ACHN (cell line): ENCODE results near the gene DOCK2.
A peak's percentile ranks its signal among the peaks of the same experiment; 100 is the strongest.
"Not testable (repeated sequence)": the region's sequence is repeated elsewhere in the genome, so short reads cannot be mapped to it uniquely, and the experiment has no call there.

Source experiments
- DNase-seq: peaks from one replicate; pipeline ENCODE4 v3.0.0-alpha.2; 2015
- in situ Hi-C: cut with HindIII; loops from 2 replicates; pipeline ENCODE4 v1.10.0; 2017; ENCODE audit warnings: low sequenced_read_pairs, low pct_ligation_motif_present, low pct_unique_long_range_greater_than_20kb

DOCK2 gene

DNA sequence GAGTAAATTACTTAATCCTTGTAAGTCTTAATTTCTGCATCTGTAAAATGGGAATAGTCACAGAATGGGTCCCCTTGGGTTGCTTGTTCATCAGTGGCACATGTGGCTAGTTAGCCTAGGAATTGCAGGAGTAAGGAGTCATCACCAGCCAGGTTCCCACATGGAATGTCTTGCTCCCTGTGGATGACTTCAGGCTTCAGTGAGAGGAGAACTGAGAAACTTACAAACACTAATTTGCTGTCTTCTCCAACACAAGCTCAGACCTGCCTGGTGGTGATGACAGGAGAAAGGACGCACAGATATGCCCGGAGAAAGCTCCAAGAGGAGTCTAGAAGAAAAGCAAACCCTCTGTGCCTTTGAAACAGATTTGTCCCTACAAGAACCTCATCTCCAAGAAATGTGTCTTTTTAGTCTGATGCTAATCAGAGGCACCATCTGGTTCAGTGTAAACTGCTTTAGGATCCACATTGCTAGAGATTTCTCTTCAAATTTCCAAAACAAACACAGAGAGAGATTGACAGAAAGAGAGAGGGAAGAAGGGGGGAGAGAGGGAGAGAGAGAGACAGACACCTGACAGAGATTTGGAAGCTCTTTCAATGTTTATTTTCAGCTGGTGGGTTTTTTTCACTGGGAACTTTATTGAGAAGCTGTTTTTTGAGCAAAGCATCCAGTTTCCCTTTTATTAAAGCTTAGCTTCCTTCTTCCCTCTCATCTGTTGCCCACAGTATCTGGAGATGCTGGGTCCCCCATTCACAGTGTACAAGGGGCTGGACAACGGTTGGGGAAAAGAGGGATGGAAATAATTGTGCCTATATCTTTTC, 128.3 kb downstream of the DOCK2 start:
- in situ Hi-C loops, result no loop called here
- DNase-seq, result no peak

DNA sequence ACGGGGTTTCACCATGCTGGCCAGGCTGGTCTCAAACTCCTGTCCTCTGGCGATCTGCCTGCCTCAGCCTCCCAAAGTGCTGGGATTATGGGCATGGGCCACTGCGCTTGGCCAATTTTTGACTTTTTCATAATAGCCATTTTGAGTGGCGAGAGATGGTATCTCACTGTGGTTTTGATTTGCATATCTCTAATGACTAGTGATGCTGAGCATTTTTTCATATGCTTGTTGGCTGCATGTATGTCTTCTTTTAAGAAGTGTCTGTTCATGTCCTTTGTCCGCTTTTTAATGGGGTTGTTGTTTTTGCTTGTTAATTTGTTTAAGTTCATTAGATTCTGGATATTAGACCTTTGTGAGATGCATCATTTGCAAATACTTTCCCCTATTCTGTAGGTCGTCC, 129.9 kb downstream of the DOCK2 start:
- in situ Hi-C loops, DNase-seq: not testable (repeated sequence)

DNA sequence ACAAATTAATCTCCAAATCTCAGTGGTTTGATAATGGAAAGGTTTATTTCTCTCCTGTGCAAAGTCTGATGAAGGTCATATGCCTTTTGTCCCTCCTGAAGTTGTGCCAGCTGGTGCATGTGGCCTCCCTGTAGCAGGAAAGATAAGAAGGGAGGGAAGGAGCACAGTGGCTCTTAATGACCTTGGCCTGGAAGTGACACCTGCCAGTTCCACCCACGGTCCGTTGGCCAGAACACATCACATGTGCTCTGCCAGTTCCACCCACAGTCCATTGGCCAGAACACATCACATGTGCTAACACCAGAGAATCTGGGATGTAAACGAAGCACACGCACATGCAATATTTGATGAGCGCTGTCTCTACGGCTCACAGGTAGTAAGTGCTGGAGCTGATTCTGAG, 130.9 kb downstream of the DOCK2 start:
- in situ Hi-C loops, result no loop called here
- no peak for DNase-seq

DNA sequence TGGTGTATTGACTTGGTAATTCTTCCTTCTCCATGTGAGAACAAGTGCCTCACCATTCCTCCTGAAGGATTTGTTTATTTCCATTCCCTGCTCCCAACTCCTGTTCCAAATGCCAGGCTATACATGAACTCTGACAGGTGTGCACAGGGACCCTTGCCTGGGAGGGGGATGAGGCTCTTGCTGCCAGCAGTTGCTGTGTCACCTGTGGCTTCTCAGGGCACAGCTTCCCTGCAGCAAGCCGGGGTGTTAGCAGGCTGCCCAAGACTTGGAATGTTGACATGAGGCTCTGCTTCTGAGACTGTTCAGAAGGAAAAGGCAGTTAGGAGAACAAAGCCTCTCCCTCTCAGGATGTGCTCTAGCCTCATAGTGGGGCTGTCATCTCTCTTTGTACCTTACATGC, 131.3 kb downstream of the DOCK2 start:
- in situ Hi-C loops, result no loop called here
- DNase-seq, result no peak

DNA sequence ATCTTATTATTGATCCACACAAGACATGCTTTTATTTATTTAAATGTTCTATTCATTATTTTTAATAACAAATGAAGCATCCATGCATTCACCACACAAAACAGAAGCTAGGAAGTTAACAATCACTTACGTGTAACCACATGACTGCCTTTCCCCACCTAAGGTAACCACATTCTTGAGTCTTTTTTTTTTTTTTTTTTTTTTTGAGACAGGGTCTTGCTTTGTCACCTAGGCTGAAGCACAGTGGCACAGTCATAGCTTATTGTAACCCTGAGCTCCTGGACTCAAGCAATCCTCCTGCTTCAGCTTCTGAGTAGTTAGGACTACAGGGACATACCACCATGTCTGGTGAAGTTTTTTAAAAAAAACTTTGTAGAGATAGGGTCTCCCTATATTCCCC, 133.0 kb downstream of the DOCK2 start:
- no peak for DNase-seq
- in situ Hi-C loops, result no loop called here

DNA sequence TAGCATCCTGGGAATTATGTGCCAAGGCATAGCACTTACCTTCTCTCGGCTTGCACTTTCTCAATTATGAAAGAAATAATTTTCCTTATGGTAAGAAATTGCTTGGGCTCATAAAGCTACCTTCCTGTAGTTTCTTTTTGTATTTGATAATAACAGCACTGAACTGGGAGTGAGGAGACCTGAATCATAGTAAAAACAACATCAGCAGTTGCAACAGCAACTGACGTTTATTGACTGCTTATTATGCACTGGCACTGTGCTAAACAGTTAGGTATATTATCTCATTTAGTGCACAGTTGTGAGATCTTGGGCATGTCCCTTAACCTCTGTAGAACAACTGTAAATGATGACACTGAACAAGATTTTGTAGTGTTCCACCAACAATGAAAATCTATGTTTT, 135.2 kb downstream of the DOCK2 start:
- no peak for DNase-seq
- in situ Hi-C loops, result no loop called here

DNA sequence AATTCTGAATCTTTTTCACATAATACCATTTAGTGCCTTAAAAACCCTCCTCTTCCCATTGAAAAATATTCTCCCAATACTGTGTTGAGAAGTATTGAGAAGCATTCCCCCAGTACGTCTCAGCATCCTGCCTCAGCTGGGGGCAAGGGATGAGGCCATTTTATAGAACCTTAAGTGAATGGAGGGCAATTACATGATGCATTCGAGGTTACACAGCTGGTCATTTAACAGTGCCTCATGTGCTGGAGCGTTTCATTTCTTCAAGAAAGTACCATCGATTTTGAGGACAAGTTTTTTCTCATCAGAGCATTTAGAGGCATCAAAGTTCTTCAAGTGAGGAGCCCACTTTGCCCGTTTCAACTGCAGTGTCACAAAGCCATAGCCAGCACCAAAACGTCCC, 135.6 kb downstream of the DOCK2 start:
- in situ Hi-C loops, result no loop called here
- DNase-seq, result no peak

DNA sequence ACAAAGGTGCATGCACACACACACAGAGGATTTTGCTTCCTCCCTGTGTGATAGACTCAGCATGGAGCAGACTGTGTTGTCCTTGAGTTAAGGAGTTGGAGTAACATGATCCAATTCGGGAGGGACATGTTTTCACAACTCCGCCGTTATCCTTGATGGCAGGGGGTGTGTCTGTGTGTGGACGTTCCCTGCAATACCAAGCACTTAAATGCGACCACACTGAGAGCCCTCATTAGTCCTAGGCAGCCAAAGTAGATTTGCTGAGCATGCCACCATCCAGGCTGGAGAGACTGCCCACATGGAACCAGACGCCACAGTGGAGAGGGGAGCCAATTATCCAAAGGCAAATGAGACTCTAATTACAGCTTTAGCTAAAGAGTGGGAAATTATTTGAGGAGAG, 140.1 kb downstream of the DOCK2 start:
- in situ Hi-C loops, result no loop called here
- DNase-seq, result no peak

DNA sequence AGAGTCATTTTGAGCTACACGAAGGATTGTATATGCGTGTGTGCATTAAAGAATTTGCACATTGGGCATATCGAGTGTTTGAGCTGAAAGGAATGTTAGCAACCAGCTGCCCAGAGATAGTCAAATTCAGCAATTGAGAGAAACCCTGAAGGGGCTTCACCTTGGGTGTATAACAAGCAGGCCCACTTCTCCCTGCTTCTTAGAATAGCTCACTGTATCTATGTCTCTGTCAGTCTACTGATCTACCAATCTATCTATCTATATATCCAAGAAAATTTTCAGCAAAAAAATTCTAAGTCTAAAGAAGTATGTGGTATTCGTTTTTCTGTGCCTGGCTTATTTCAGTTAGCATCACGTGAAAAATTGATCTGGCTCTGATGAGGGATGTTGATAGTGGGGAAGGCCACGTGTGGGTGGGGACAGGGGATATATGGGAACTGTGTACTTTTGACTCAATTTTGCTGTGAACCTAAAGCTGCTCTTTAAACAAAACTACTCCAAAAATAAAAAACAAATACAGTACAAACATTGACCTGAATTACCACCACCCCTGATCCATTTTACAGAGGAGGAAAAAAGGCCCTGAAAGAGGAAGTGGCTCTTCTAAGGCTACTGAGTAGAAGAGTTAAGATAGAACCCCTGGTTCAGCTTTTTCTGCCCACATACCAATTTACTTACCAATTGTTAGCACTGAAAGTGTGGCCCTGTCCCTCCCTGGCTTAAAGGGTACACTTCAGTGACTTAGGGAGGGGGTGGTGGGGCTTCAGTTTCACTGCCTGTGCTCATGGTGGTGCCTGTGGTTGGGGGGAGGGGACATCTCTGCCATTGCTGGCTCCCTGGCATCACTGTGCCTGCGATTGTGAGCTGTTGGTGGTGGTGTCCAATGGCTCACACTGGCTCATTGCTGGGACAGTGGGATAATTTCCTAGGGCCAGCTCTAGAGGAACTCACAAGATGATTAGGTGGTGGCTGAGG, 141.8 kb downstream of the DOCK2 start:
- no peak for DNase-seq
- in situ Hi-C loops, result no loop called here

DNA sequence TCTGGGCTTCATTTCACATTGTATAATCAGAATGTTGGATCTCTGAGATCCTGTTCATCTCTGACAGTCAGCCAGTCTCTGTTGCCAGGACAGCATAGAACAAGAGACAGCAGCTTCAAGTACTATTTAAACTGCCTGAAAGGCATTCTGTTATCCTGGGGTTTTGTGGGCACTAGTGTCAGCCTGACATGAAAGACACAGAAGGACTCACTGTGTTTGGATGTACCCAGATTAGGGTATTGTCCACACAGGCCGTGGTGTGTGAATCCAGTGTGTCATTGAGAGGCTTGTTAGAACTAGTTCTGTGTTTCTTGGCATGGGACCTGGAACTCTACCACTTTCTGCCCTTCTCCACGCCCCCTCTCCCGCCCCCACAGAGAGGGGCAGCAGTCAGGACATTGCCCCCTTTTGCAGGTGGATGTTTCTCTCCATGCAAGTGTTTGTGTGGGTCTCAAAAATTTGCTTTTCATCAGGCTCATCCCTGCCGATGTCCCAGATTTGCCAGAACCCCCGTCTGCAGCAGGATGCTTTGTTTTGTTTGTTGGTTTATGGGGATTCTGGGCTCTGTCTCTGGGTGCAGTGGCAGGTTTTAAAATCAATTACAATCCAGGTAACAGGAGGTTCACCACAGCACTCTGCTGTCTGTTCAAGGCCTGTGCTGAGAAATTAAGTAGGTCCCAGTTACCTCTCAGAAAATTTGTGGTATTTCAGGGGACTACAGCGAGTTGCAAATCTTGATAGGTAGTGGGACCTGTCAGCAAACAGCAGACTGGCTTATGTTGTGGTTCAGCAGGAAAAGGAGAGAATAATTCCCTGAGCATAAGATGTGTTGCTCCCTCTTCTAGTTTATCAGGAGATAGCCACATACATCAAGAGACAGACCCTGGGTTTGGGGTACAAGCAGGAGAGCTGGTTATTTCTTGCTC, 144.6 kb downstream of the DOCK2 start:
- in situ Hi-C loops, result no loop called here
- no peak for DNase-seq

DNA sequence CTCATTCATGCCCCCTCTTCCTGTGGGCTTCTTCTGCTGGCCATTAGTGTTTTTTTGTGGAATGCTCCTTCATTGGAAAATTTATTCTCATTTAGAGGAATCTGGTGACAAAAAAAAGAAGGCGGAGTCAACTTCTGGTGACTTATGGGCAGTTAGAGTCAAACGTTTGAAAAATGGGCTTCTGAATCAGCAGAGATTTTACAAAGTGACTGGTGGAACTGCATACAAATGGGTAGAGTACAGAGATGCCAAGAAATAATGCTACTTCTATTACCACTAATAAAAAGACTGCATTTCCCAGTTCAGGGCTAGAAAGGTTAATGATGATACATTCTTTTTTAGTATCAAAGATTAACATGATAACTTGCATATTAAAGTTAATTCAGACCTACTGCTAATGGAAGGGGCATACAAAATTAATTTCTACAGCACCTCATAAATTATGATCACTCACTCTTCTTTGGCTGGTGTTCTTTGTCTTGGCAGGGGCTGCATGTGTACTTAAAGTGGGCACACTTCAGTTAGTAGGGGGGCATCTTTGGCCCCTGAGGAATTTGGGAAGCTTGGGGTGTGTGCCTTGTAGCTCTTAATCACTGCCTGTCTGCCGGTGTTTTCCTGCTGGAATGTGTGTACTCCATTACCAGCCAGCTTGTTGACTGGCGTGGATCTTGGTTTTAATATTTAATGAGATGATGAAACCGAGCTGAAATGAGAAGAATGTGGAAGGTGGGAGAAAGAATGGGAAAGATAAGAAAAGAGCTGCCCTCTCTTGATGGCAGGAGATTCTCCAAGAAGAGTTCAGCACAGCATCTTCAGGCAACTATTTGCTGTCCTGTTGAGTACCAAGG, 148.9 kb downstream of the DOCK2 start:
- DNase-seq, result peak; percentile 89
- in situ Hi-C loops, result no loop called here

DNA sequence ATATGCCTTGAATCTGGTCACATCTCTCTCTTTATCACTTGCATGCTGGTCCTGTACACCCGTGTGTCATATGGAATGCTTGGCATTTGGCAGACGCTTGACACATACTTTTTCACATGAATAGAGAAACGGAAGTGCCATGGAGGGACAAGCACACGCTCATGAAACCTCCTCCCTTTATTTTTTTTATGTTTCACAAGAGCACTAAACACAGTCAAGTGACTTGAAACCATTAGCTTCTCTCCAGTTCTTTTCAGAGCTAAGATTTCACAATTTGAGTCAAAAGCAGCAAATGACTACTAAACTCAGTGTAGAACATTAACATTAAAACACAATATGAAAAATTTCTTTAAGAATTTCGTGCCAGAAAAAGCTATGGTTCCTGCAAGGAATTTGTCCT, 151.1 kb downstream of the DOCK2 start:
- in situ Hi-C loops, result no loop called here
- DNase-seq, result peak; percentile 94

DNA sequence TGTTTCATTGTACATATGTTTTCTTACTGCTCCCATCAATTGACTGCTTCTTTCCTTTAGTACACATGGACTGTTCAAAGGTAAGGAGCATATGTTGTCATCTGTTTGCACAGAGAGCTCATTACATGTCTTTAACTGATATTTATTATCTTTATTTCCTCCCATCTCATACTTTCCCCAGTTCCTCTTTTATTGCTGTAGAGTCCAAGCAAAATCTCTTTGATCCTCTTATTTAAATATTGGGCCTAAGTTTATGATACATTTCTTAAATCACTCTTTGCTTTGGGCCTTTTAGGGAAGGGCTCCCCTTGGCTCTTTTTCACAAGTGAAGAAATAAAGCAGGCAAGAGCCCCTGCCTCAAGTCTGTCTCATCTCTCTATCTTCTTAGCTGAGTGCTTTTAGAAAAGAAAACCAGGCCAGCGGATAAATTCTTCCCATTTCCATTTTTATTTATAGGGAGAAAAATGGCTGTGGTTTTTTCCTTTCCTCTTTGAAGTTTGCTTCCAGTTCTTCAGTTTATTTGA, 152.4 kb downstream of the DOCK2 start:
- in situ Hi-C loops, result no loop called here
- DNase-seq, result no peak

DNA sequence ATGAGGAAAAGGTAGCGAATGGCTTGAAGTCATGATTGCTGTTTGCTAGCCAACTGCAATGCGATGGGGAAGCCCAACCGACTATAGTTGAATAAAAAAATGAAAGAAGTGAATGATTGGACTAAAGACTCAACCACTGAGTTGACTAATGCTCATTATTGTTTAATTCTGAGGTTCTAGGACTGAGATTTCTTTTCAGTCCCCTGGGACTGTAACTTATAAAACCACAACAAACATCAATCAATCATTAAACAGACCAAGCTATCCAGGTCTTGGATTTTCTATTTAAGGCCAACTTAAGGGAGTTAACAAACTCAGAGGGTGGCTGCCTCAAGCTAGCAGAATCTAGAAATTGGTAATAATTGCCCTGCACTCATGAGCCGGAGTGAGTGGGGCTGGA, 154.2 kb downstream of the DOCK2 start:
- peak; percentile 93 for DNase-seq
- in situ Hi-C loops, result no loop called here

DNA sequence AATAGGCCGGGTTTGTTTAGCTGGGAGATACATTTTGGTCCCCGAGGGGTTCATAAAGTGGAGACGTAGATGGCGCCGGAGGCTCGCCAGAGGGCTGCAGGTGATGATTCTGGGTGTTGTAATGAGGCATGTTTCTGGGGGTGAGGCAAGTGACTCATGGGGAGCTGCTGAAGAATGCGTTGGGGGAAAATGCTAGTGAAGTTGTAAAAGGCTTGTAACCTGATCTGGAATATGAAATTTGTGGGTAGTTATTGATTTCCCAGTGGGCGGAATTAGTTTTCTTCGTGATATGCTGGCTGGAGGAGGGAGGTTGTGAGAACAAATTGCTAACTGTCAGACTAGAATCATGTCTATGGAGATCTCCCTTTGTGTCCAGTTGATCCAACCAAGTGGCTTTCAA, 158.3 kb downstream of the DOCK2 start:
- in situ Hi-C loops, result no loop called here
- peak; percentile 13 for DNase-seq

DNA sequence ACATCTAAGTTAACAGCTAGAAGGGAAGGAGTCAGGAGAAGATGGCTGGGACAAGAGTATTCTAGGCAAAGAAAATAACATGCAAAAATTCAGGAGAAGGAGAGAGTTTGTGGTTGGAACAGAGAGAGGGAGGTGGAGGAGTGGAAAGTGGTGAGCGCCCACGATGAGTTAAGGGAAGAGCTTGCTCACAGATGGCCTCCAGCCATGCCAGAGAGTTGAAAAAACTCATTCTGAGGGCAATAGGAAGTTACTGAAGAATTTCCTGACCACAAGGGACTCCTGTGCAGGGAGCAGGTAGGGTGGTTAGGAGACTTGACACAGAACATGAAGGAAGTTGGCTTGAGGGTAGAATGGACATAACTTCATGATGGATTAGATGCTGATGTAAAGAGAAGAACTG, 159.7 kb downstream of the DOCK2 start:
- no peak for DNase-seq
- in situ Hi-C loops, result no loop called here

DNA sequence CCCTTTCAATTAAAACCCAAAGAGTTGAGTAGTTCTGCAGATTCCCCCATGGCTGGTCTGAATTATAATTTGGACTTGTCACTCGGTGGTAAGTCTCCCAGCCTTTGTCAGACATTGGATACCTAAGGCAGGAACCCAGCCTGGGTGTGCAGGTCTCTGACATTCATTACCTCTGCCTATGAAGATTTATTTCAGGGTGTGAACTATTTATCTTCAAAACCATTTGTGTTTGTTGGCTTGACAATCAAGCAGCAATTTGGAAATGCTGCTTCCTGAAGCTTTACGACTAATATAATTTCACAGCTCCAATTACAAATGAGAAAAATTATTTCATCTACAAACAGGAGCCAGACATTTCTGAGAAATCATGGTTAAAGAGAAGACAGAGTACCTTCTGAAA, 160.5 kb downstream of the DOCK2 start:
- no peak for DNase-seq
- in situ Hi-C loops, result no loop called here

DNA sequence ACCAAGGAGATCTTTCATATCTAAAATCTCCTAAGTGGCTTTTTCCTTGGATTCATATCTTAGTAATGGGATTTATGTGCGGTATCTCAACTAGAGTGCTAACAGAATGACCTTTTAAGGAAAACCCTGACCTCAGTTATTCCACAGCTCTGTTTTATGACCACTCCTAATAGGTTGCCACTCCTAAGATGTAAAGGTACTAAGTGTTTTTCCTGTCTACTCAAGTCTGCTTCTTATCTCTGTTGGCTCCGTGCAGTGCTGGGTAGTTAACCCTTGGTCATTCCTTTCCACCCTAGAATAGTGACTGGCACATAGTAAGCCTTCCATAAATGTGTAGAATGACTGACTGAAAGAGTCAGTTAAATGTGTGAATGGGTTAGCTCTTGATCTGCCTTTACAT, 161.4 kb downstream of the DOCK2 start:
- no peak for DNase-seq
- in situ Hi-C loops, result no loop called here
